Activated T-cell treated with anti-CD3 and anti-CD28 coated beads for 4 hours (primary cell): ENCODE results near the gene NXT1.
A peak's percentile ranks its signal among the peaks of the same experiment; 100 is the strongest.
"Not testable (repeated sequence)": the region's sequence is repeated elsewhere in the genome, so short reads cannot be mapped to it uniquely, and the experiment has no call there.

Source experiments
- DNase-seq: peaks from one replicate; pipeline ENCODE4 v3.0.0-alpha.2; 2020

Gene NXT1

DNA sequence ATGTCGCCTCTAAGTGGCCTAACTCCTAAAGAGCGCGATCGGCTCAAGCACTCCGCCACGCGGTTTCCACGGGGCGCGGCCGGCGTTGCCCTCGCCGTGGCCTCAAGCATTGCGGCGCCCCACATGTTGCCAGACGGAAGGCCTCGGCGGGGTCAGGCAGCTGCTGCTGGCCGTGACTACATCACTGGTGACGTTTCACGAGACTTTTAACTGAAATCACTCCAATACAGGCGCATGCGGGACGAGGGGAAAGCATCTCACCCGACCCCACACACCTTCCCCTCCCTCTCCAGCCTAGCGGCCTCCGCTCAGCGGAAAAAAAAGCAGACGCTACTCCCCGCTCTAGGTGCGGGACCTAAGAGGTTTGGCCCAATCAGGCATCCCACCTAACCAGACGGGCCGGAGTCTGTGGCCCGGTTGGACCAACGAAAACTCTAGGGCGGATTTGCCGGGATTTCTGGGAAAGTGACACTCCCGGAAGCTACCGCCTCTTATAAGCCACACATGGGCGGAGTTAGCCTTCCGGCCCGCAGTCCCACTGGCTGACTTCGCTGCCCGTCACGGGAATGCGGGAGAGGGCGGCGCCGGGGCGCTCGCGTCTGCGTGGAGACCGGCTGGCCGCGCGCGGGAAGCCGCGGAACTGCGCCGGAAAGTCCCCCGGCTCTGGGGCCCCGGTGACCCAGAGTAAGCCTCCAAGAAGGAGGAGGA lies at the start of gene NXT1:
NXT1 (plus strand) TSS at position 596 of the 708 bp plus-strand sequence. CDS start 3,251 bp downstream, outside the sequence.
- peak; percentile 95 for DNase-seq

DNA sequence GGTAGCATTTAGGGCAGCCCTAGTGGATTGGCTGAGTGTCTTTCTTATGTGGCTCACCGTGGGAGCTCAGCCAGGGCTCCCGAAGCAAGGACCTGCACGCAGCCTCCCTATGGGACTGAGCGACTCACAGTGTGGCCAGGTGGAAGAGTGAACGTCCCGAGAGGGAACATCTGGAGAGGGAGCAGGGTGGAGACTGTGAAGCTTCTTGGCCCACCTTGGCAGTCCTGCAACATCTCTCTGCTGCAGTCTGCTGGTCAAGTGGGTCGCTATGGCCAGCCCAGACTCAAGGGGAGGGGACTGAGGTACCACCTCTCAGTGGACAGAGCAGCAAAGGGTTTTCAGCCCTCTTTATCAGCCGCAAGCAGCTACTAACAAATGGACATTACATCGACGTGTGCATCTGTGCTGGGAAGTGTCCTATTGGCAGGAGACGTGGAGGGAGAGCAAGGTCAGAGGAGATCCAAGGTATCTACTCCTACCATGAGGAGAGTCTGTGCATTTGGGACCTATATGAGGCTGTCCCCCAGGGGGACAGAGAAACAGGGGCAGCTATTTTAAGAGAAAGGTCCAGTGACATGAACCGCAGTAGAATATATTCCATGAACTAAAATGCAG lies 49.0 kb upstream of the NXT1 start:
- no peak for DNase-seq

GRCh38 chr20:23302386-23302785 lies 48.2 kb upstream of the NXT1 start:
- no peak for DNase-seq

DNA sequence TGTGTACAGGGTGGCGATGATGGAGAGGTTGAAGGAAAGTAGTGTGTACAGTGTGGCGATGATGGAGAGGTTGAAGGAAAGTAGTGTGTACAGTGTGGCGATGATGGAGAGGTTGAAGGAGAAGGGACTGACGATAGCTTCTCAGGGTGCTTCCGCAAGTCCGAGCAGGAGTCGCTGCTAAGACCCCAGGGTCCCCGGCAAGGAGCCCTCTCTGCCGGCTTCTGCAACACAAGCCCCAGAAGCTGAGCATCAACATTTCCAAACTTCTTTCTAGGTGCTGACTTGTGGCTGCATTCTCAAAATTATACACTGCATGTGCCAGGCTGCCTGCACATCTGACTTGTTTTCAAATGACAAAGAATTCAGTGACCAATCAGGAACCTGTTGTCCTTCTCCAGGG lies 47.8 kb upstream of the NXT1 start:
- no peak for DNase-seq

- DNase-seq, result no peak
Observed at GRCh38 chr20:23303325-23304102, 47.1 kb upstream of the NXT1 start.

DNA sequence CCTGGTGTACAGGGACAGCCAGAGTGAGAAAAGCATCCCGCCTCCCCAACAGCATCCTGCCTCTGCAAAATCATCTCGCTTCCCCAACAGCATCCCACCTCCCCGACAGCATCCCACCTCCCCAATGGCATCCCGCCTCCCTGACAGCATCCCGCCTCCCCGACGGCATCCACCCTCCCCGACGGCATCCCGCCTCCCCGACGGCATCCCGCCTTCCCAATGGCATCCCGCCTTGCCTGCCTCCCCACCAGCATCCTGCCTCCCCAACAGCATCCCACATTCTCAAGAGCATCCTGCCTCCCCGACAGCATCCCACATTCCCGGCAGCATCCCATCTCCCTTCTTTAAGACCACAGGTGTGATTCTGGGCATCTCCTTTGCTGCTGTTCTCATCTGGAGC lies 46.0 kb upstream of the NXT1 start:
- no peak for DNase-seq

GRCh38 chr20:23305098-23305497 lies 45.5 kb upstream of the NXT1 start:
- DNase-seq, result no peak

DNA sequence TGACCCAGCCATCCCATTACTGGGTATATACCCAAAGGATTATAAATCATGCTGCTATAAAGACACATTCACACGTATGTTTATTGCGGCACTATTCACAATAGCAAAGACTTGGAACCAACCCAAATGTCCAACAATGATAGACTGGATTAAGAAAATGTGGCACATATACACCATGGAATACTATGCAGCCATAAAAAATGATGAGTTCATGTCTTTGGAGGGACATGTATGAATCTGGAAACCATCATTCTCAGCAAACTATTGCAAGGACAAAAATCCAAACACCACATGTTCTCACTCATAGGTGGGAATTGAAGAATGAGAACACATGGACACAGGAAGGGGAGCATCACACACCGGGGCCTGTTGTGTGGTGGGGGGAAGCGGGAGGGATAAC lies 43.2 kb upstream of the NXT1 start:
- DNase-seq, result not testable (repeated sequence)

GRCh38 chr20:23308024-23308423 lies 42.6 kb upstream of the NXT1 start:
- no peak for DNase-seq

DNA sequence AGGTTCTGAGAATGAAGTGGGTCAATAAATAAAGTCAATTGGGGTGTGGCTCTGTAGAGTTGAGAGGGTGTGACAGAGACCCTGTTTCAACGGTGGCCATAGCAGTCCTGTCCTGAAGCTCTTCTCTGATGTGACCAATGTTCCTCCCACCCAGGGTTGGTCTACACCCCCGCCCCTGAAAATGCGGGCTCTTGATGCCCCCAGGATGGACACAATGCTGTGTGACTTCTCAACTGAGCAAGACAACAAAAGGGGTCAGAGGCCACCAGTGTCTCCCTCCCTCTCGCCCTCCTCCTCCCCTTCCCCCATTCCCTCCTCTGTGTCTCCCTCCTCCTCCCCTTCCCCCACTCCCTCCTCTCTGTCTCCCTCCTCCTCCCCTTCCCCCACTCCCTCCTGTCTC lies 41.7 kb upstream of the NXT1 start:
- no peak for DNase-seq

- DNase-seq, result no peak
Observed at GRCh38 chr20:23309781-23310180, 40.8 kb upstream of the NXT1 start.

- no peak for DNase-seq
Observed at GRCh38 chr20:23311947-23312506, 38.6 kb upstream of the NXT1 start.

DNA sequence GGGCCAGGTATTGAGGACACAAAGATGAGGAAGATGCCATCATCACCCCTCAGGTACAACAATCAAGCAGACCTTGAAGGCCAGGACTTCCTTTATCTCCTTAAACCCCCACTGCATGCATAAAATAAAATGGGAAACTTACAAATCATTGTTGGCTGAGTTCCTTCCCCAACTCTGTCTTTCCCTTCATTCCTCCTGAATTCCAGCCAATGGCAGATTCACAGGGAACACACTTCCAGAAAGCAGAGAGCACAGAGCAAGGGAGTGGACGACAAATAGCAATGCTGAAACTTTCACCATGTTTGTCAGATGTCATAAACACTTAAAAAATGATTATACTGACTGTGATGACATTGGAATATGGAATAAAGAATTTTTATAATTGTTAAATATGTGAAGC lies 37.3 kb upstream of the NXT1 start:
- no peak for DNase-seq

- no peak for DNase-seq
Observed at GRCh38 chr20:23314699-23315098, 35.9 kb upstream of the NXT1 start.

GRCh38 chr20:23315099-23315498 lies 35.5 kb upstream of the NXT1 start:
- DNase-seq, result no peak

DNA sequence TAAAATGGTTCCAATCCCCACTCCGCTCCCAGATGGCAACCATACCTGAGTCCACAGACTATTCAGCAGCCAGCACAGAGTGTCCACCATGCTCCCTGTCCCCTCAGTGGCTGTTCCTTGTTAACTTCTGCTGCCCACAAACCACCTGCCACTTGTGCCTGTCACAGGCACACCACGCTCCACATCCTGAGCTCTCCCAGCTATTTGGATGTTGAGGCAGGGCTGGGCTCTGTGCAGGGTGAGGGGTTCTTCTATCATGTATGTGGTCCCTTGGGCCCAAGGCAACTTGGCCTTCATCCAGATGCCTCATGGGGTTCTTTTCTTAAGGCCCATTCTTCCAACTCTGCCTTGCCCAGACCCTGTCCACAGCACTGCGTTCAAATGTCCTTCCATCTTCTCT lies 34.0 kb upstream of the NXT1 start:
- DNase-seq, result no peak

- no peak for DNase-seq
Observed at GRCh38 chr20:23317081-23317480, 33.5 kb upstream of the NXT1 start.

- no peak for DNase-seq
Observed at GRCh38 chr20:23318347-23318746, 32.2 kb upstream of the NXT1 start.

- DNase-seq, result no peak
Observed at GRCh38 chr20:23320317-23320716, 30.3 kb upstream of the NXT1 start.

DNA sequence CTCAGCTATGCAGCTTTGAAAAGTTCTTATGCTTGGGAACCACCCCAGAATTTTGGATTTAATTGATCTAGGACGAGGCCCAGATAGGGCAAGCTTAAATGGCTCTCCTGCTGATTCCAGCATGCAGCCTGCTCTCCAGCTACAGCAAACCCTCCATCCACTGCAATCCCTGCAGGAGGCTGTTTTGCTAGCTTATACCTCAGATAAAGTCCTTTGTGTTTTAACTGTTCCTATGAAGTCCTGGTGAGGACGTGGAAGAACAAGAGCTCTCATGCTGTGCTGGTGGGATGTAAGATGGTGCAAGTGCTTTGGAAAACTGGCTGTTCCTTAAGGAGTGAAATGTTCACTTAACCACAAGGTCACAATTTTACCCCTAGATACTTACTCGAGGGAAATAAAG lies 25.5 kb upstream of the NXT1 start:
- DNase-seq, result no peak

DNA sequence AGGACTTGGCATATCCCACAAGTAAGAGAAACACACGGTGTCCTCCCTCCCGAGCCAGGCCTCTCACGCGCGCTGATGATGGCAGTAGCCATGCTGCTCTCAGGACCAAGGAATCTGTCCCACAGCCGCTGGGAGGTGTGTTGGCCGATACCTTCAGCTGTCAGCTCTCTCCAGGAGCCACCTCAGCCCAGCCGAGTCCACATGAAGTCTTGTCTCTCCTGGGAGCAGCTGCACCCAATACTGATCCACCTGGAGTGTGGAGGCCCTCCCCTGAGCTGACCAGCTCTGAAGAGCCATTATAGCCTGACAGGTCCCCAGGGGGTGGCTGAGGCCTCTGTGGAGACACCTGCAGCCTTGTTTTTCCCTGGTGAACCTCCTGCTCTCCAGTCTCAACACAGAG lies 23.8 kb upstream of the NXT1 start:
- DNase-seq, result no peak

- DNase-seq, result no peak
Observed at GRCh38 chr20:23327617-23328333, 22.8 kb upstream of the NXT1 start.
